Body of pancreas (tissue), 4 donors: ENCODE measurements around the gene RAPGEF4.

Experiments
- POLR2A ChIP-seq, 3 donors: fragments of 450-650 bp; IDR thresholded peaks; one replicate each; pipeline ENCODE4 v1.6.1; 2016; ENCODE audit warnings: antibody characterized with exemption in 3 of 3, mild to moderate bottlenecking in 2 of 3
- TF ChIP-seq, protein P1 (sequence below), 7 experiments: fragments of 450-650 bp in 4 of 7; fragments of 200-600 bp in 3 of 7; sonication (generic) in 3 of 7; IDR thresholded peaks; one replicate each; pipeline ENCODE4 v1.5.1; 2016 to 2019; ENCODE audit warnings: antibody characterized with exemption in 7 of 7

DNA sequence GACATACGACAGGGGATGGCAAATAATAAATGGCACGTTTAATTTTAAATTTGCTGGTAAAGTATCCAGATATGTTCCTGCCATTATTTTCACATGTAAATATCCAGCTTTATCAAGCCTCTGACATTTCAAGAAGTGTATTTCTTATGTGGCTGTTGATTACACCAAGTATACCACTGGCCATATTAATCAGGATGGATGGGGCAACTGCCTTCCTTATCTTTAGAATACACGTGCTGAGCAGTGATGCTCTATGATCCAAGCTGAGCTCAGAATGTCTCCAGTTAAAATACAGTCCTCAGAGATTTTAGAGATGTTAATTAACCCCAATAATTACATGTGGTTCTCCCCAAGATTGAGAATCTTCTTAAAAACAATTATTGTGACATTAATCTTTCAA is 38.3 kb upstream of the RAPGEF4 start:
- TF ChIP-seq, protein P1, sequence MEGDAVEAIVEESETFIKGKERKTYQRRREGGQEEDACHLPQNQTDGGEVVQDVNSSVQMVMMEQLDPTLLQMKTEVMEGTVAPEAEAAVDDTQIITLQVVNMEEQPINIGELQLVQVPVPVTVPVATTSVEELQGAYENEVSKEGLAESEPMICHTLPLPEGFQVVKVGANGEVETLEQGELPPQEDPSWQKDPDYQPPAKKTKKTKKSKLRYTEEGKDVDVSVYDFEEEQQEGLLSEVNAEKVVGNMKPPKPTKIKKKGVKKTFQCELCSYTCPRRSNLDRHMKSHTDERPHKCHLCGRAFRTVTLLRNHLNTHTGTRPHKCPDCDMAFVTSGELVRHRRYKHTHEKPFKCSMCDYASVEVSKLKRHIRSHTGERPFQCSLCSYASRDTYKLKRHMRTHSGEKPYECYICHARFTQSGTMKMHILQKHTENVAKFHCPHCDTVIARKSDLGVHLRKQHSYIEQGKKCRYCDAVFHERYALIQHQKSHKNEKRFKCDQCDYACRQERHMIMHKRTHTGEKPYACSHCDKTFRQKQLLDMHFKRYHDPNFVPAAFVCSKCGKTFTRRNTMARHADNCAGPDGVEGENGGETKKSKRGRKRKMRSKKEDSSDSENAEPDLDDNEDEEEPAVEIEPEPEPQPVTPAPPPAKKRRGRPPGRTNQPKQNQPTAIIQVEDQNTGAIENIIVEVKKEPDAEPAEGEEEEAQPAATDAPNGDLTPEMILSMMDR (IDR thresholded peaks at IDR 0.05) = no peak
- TF ChIP-seq POLR2A (IDR thresholded peaks at IDR 0.05) = no peak
